ENCODE data around the gene MBNL1. TPM values are rescaled to one million over a fixed set of nuclear protein-coding genes. Genes with fewer than 3 reads are reported as not detected.

MBNL1 gene
- total RNA-seq, 1 experiment from 2014 or later, result 68.6 TPM

DNA sequence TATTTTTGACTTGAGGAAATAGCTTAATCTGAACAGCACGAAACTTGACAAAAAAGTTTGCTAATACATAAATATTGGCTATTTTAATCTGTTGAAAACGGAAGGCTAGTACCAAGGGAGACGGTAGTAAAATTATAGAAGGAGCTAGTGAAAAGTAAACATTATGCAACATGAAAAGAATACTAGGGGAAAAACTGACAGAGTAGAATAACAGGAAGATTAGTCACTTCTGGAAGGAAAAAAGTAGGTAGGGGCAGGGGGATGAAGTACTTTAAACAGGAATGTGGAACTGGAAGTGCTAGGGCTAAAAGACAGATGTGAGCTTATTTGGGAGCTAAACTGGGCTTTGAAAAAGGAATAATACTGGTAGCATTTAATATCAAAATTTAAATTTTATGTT is 60.1 kb downstream of the MBNL1 start:
- Mint-ChIP-seq H3K27ac (ENCODE audit: unreplicated experiment) (peak overlapping the region; percentile 75), H3K4me3 (ENCODE audit: unreplicated experiment) (peak overlapping the region; percentile 42), H3K9me3 (ENCODE audit: unreplicated experiment) (peaks cover 10% of the 10 kb centered on the region), H3K27me3 (ENCODE audit: insufficient read depth, unreplicated experiment) (no peaks in the 10 kb centered on the region), H3K4me1 (ENCODE audit: low read depth, unreplicated experiment) (peaks cover 16% of the 10 kb centered on the region), H3K36me3 (ENCODE audit: insufficient read depth, unreplicated experiment) (peaks cover 26% of the 10 kb centered on the region)
- TF ChIP-seq CTCF (IDR thresholded peaks at IDR 0.05; ENCODE audit: insufficient read depth in 1 of 2, low read depth in 1 of 2, low read length in 1 of 2, severe bottlenecking in 1 of 2, unreplicated experiment in 1 of 2), result no peak
- intact Hi-C loops (cut with micrococcal nuclease; ENCODE audit: unreplicated experiment), result loop anchor here (5.0 kb wide), 1 partner anchor 62 kb away; the partner anchor contains the start of gene MBNL1
- Histone ChIP-seq H3K4me3 (ENCODE audit: low read depth, low read length) (no peak overlapping the region), H3K9me3 (no peaks in the 10 kb centered on the region), H3K4me1 (peaks cover 26% of the 10 kb centered on the region), H3K27me3 (replicated peaks; ENCODE audit: control insufficient read depth, insufficient read depth, low read length) (no peaks in the 10 kb centered on the region), H3K36me3 (ENCODE audit: control insufficient read depth, insufficient read depth, low read length) (no peaks in the 10 kb centered on the region)
- no TSS peak for BruUV-seq (replicated peaks)
- POLR2A ChIA-PET, result interaction anchor here (0.5 to 1.2 kb wide), 2 partner anchors 60 to 84 kb away, joined by 3 to 5 read pairs; partner anchors contain the start of gene MBNL1
- CTCF ChIA-PET, result no interaction called here
- DNase-seq, result peak in 1 of 2 experiments; percentile 44

DNA sequence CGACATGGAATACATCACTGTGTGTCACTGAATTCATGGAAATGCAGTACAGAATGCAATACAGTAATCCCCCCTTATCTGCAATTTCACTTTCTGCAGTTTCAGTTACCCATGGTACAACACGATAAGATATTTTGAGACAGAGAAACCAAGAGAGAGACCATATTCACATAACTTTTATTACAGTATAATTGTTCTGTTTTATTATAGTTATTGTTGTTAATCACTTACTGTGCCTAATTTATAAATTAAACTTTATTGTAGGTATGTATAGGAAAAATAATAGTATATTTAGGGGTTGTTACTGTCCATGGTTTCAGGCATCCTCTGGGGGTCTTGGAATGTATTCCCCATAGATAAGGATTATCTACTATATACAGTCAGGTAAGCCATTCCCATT is 61.8 kb downstream of the MBNL1 start:
- Histone ChIP-seq H3K4me1 (peaks cover 26% of the 10 kb centered on the region), H3K27me3 (replicated peaks; ENCODE audit: control insufficient read depth, insufficient read depth, low read length) (no peaks in the 10 kb centered on the region), H3K36me3 (ENCODE audit: control insufficient read depth, insufficient read depth, low read length) (no peaks in the 10 kb centered on the region), H3K9me3 (no peaks in the 10 kb centered on the region), H3K4me3 (ENCODE audit: low read depth, low read length) (no peak overlapping the region)
- Mint-ChIP-seq H3K27me3 (ENCODE audit: insufficient read depth, unreplicated experiment) (no peaks in the 10 kb centered on the region), H3K9me3 (ENCODE audit: unreplicated experiment) (peaks cover 7% of the 10 kb centered on the region), H3K36me3 (ENCODE audit: insufficient read depth, unreplicated experiment) (peaks cover 20% of the 10 kb centered on the region), H3K27ac (ENCODE audit: unreplicated experiment) (no peak overlapping the region), H3K4me3 (ENCODE audit: unreplicated experiment) (no peak overlapping the region), H3K4me1 (ENCODE audit: low read depth, unreplicated experiment) (peaks cover 16% of the 10 kb centered on the region)
- ChIA-PET CTCF (no interaction called here), POLR2A (no interaction called here)
- intact Hi-C loops (cut with micrococcal nuclease; ENCODE audit: unreplicated experiment), result no loop called here
- no peak for DNase-seq
- TF ChIP-seq CTCF (IDR thresholded peaks at IDR 0.05; ENCODE audit: insufficient read depth in 1 of 2, low read depth in 1 of 2, low read length in 1 of 2, severe bottlenecking in 1 of 2, unreplicated experiment in 1 of 2), result no peak
- BruUV-seq (replicated peaks), result no TSS peak

DNA sequence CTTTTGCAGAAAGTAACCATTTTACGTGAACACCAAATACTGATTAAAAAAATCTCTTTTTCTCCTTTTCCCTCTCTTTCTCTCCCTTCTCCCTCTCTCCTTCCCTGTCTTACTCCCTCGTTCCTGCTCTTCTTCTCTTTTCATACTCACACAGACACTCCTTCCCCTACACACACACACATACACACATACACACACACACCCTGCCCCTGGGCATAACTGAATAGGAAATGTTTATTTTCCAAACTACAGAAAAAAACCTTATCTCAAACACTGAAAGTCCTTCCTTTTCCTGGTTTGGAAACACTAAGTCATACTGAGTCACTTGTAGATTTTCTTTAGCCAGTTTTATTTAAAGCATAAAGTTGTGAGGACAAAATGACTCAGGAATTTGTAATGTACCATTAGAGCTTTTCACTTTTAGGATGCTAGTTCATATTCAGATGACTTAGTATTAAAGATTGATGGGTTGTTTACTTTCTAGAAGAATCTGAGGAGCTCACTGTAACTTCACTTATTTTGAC is 62.4 kb downstream of the MBNL1 start:
- Histone ChIP-seq H3K9me3 (no peaks in the 10 kb centered on the region), H3K27me3 (replicated peaks; ENCODE audit: control insufficient read depth, insufficient read depth, low read length) (no peaks in the 10 kb centered on the region), H3K36me3 (ENCODE audit: control insufficient read depth, insufficient read depth, low read length) (no peaks in the 10 kb centered on the region), H3K4me3 (ENCODE audit: low read depth, low read length) (no peak overlapping the region), H3K4me1 (peaks cover 26% of the 10 kb centered on the region)
- peaks cover 2% of the 10 kb centered on the region for H3K9me3 Mint-ChIP-seq (ENCODE audit: unreplicated experiment)
- no peak overlapping the region for H3K27ac Mint-ChIP-seq (ENCODE audit: unreplicated experiment)
- peaks cover 14% of the 10 kb centered on the region for H3K36me3 Mint-ChIP-seq (ENCODE audit: insufficient read depth, unreplicated experiment)
- no TSS peak for BruUV-seq (replicated peaks)
- POLR2A ChIA-PET, result no interaction called here
- intact Hi-C loops (cut with micrococcal nuclease; ENCODE audit: unreplicated experiment), result no loop called here
- no peak for TF ChIP-seq CTCF (IDR thresholded peaks at IDR 0.05; ENCODE audit: insufficient read depth in 1 of 2, low read depth in 1 of 2, low read length in 1 of 2, severe bottlenecking in 1 of 2, unreplicated experiment in 1 of 2)
- no peak overlapping the region for H3K4me3 Mint-ChIP-seq (ENCODE audit: unreplicated experiment)
- peaks cover 16% of the 10 kb centered on the region for H3K4me1 Mint-ChIP-seq (ENCODE audit: low read depth, unreplicated experiment)
- H3K27me3 Mint-ChIP-seq (ENCODE audit: insufficient read depth, unreplicated experiment), result no peaks in the 10 kb centered on the region
- CTCF ChIA-PET, result no interaction called here
- DNase-seq, result no peak

Data from Caco-2 (cell line).